Measurements from ENCODE around the gene PRUNE1. TPM values are rescaled to one million over a fixed set of nuclear protein-coding genes. Genes with fewer than 3 reads are reported as not detected.

Gene PRUNE1
- total and polyA plus RNA-seq, 2 donors (not counting 1 experiment from before 2014, with no cell fraction given): 6.3 to 16.6 TPM

DNA sequence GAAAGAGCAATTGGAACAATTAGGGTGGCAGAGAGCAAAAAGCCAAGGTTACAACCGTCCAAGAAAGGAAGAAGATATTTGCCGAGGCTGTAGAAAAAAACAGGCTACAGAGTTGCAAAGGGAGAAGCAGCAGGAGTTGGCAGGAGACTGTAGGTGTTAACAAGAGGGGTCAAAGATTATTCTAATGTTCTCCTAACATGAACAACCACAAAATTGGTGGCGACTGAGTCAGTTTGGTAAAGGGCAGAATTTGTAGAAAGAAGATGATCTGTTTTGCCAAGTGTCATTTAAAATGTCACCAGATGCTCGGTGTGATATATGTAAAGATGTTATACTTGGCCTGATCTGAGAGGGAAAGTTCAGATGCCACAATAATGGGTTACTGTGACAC is 401 bp upstream of the PRUNE1 start:
- Histone ChIP-seq H3K9ac (ENCODE audit: insufficient read depth, low read length) (peak overlapping the region; percentile 48), H3K4me2 (ENCODE audit: extremely low read depth, insufficient read depth, low read length) (peak overlapping the region; percentile 83), H3K79me2 (ENCODE audit: control insufficient read depth, insufficient read depth, low read length) (peaks cover 3% of the 10 kb centered on the region), H4K20me1 (ENCODE audit: control insufficient read depth, extremely low read depth, insufficient read depth, low read length) (no peaks in the 10 kb centered on the region), H3K4me3 (replicated peaks in 1 of 4; ENCODE audit: control extremely low read depth in 1 of 4, insufficient read depth in 1 of 4, low read depth in 3 of 4, low read length in 4 of 4) (peak overlapping the region; percentile 16 to 94 (median 42)), H3K27me3 (ENCODE audit: control insufficient read depth, insufficient read depth, low read length) (no peaks in the 10 kb centered on the region), H3K9me3 (ENCODE audit: control insufficient read depth, insufficient read depth, low read depth, low read length) (no peaks in the 10 kb centered on the region), H3K36me3 (ENCODE audit: control insufficient read depth, insufficient read depth, low read length) (no peaks in the 10 kb centered on the region), H2AFZ (ENCODE audit: low read length) (peak overlapping the region; percentile 48), H3K4me1 (ENCODE audit: control insufficient read depth, extremely low read depth, insufficient read depth, low read length) (peaks cover 14% of the 10 kb centered on the region), H3K27ac (ENCODE audit: insufficient read depth, low read length) (peak overlapping the region; percentile 94)
- TF ChIP-seq EZH2 (IDR thresholded peaks at IDR 0.05; ENCODE audit: low read length, missing control alignments): no peak
- TF ChIP-seq, protein P1, sequence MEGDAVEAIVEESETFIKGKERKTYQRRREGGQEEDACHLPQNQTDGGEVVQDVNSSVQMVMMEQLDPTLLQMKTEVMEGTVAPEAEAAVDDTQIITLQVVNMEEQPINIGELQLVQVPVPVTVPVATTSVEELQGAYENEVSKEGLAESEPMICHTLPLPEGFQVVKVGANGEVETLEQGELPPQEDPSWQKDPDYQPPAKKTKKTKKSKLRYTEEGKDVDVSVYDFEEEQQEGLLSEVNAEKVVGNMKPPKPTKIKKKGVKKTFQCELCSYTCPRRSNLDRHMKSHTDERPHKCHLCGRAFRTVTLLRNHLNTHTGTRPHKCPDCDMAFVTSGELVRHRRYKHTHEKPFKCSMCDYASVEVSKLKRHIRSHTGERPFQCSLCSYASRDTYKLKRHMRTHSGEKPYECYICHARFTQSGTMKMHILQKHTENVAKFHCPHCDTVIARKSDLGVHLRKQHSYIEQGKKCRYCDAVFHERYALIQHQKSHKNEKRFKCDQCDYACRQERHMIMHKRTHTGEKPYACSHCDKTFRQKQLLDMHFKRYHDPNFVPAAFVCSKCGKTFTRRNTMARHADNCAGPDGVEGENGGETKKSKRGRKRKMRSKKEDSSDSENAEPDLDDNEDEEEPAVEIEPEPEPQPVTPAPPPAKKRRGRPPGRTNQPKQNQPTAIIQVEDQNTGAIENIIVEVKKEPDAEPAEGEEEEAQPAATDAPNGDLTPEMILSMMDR (conservative IDR thresholded peaks at IDR 0.05 in 1 of 2, IDR thresholded peaks at IDR 0.05 in 1 of 2; ENCODE audit: low read depth in 1 of 2, low read length in 2 of 2): no peak
- DNase-seq (ENCODE audit: low read depth in 2 of 2): no peak

DNA sequence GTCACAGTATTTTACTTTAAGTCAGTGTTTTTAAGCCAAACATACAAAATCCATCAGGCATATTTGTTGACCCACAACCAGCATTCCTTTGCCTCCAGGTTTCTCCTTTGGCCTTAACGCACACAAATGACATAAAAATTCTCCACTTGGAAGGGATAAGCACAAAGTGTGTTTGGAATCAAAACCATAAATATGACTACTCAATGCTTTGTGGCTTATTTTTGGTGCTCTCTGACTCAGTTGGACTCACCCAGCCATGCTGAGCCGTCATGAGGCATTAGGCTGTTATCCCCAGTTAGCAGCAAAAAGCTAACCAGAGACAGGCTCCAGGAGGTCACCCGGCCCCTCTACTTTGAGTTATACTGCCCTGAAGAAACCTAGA is 948 bp downstream of the PRUNE1 start:
- TF ChIP-seq EZH2 (IDR thresholded peaks at IDR 0.05; ENCODE audit: low read length, missing control alignments): no peak
- TF ChIP-seq, protein P1 (conservative IDR thresholded peaks at IDR 0.05 in 1 of 2, IDR thresholded peaks at IDR 0.05 in 1 of 2; ENCODE audit: low read depth in 1 of 2, low read length in 2 of 2): no peak
- DNase-seq (ENCODE audit: low read depth in 2 of 2): peak; percentile 43 to 88
- Histone ChIP-seq H3K27ac (ENCODE audit: insufficient read depth, low read length) (peak overlapping the region; percentile 94), H3K9me3 (ENCODE audit: control insufficient read depth, insufficient read depth, low read depth, low read length) (no peaks in the 10 kb centered on the region), H3K9ac (ENCODE audit: insufficient read depth, low read length) (peak overlapping the region; percentile 86), H3K27me3 (ENCODE audit: control insufficient read depth, insufficient read depth, low read length) (no peaks in the 10 kb centered on the region), H4K20me1 (ENCODE audit: control insufficient read depth, extremely low read depth, insufficient read depth, low read length) (no peaks in the 10 kb centered on the region), H3K36me3 (ENCODE audit: control insufficient read depth, insufficient read depth, low read length) (no peaks in the 10 kb centered on the region), H3K4me1 (ENCODE audit: control insufficient read depth, extremely low read depth, insufficient read depth, low read length) (peaks cover 14% of the 10 kb centered on the region), H3K4me3 (replicated peaks in 1 of 4; ENCODE audit: control extremely low read depth in 1 of 4, insufficient read depth in 1 of 4, low read depth in 3 of 4, low read length in 4 of 4) (peak overlapping the region; percentile 76 to 98 (median 88)), H3K4me2 (ENCODE audit: extremely low read depth, insufficient read depth, low read length) (peak overlapping the region; percentile 94), H3K79me2 (ENCODE audit: control insufficient read depth, insufficient read depth, low read length) (peaks cover 3% of the 10 kb centered on the region), H2AFZ (ENCODE audit: low read length) (peak overlapping the region; percentile 97)

DNA sequence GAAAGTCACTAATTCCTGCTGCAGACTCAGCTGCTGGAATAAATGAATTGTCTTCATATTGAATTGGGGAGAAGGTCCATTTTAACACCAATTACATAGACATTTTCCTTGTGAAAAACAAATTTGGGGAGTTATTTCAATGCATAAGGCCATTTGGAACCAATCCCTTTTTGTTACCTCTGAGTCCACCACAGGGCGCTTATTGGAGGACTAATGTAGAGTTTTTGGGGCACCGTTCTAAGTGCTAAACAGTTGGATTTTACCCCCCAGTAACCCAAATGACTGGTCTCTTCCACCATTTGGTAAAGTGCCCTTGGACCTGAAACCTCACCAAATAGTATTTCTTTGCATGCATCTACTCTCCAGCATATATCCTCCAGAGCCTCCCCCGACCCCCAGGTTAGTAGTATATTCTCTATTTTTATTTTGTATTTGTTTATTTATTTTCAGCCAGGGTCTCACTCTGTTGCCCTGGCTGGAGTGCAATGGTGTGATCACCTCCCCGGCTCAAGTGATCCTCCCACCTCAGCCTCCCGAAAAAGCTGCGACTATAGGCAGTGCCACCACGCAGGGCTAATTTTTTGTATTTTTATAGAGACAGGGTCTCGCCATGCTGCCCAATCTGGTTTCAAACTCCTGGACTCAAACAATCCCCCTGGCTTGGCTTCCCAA is 1.6 kb downstream of the PRUNE1 start:
- no peak overlapping the region for H3K9ac ChIP-seq (ENCODE audit: insufficient read depth, low read length)
- H3K4me3 ChIP-seq (replicated peaks in 1 of 4; ENCODE audit: control extremely low read depth in 1 of 4, insufficient read depth in 1 of 4, low read depth in 3 of 4, low read length in 4 of 4): peak overlapping the region in 2 of 4 experiments; percentile 83 to 94
- no peaks in the 10 kb centered on the region for H3K27me3 ChIP-seq (ENCODE audit: control insufficient read depth, insufficient read depth, low read length)
- H2AFZ ChIP-seq (ENCODE audit: low read length): no peak overlapping the region
- H3K27ac ChIP-seq (ENCODE audit: insufficient read depth, low read length): peak overlapping the region; percentile 94
- H3K4me2 ChIP-seq (ENCODE audit: extremely low read depth, insufficient read depth, low read length): peak overlapping the region; percentile 94
- peaks cover 14% of the 10 kb centered on the region for H3K4me1 ChIP-seq (ENCODE audit: control insufficient read depth, extremely low read depth, insufficient read depth, low read length)
- H4K20me1 ChIP-seq (ENCODE audit: control insufficient read depth, extremely low read depth, insufficient read depth, low read length): no peaks in the 10 kb centered on the region
- TF ChIP-seq, protein P1 (conservative IDR thresholded peaks at IDR 0.05 in 1 of 2, IDR thresholded peaks at IDR 0.05 in 1 of 2; ENCODE audit: low read depth in 1 of 2, low read length in 2 of 2): no peak
- TF ChIP-seq EZH2 (IDR thresholded peaks at IDR 0.05; ENCODE audit: low read length, missing control alignments): no peak
- H3K9me3 ChIP-seq (ENCODE audit: control insufficient read depth, insufficient read depth, low read depth, low read length): no peaks in the 10 kb centered on the region
- no peaks in the 10 kb centered on the region for H3K36me3 ChIP-seq (ENCODE audit: control insufficient read depth, insufficient read depth, low read length)
- peaks cover 3% of the 10 kb centered on the region for H3K79me2 ChIP-seq (ENCODE audit: control insufficient read depth, insufficient read depth, low read length)
- DNase-seq (ENCODE audit: low read depth in 2 of 2): no peak
